NB4 (cell line): Measurements from ENCODE around the gene SLC35F1.

Experiments used
- CTCF ChIP-seq: IDR thresholded peaks from one replicate; pipeline ENCODE4 v1.5.1; 2012; ENCODE audit warnings: low read depth, low read length
- POLR2A ChIP-seq: IDR thresholded peaks from 2 replicates; pipeline ENCODE4 v1.6.1; 2011; ENCODE audit warnings: mild to moderate bottlenecking; ENCODE audit not compliant: insufficient read length; ENCODE audit errors: extremely low read depth

- TF ChIP-seq CTCF (no peak), POLR2A (no peak)
These were observed at the start of gene SLC35F1 for GRCh38 chr6:117906958-117907600.
